ENCODE measurements around the gene EIF4G3. TPM values are rescaled to one million over a fixed set of nuclear protein-coding genes. Genes with fewer than 3 reads are reported as not detected.

Gene EIF4G3
- total RNA-seq, 4 donors from 2014 or later = 18.8 to 75.0 (median 34.9) TPM

GRCh38 chr1:20974951-20975350 is 201.7 kb downstream of the EIF4G3 start:
- intact Hi-C loops (cut with DNase I; ENCODE audit: low total_unique reads) = no loop called here
- TF ChIP-seq POLR2A (IDR thresholded peaks at IDR 0.05) = no peak
- TF ChIP-seq CTCF (IDR thresholded peaks at IDR 0.05) = no peak
- Histone ChIP-seq H3K27ac (no peak overlapping the region), H3K27me3 (no peaks in the 10 kb centered on the region), H3K4me1 (no peaks in the 10 kb centered on the region), H3K4me3 (no peak overlapping the region), H3K9me3 (no peaks in the 10 kb centered on the region), H3K36me3 (no peaks in the 10 kb centered on the region)
- no peak for DNase-seq

GRCh38 chr1:20974069-20974468 is 202.6 kb downstream of the EIF4G3 start:
- no peak overlapping the region for H3K4me3 ChIP-seq
- no peak for TF ChIP-seq CTCF (IDR thresholded peaks at IDR 0.05)
- no peak for TF ChIP-seq POLR2A (IDR thresholded peaks at IDR 0.05)
- intact Hi-C loops (cut with DNase I; ENCODE audit: low total_unique reads) = no loop called here
- H3K27me3 ChIP-seq = no peaks in the 10 kb centered on the region
- H3K9me3 ChIP-seq = no peaks in the 10 kb centered on the region
- H3K27ac ChIP-seq = no peak overlapping the region
- no peak for DNase-seq
- H3K36me3 ChIP-seq = no peaks in the 10 kb centered on the region
- no peaks in the 10 kb centered on the region for H3K4me1 ChIP-seq

GRCh38 chr1:20972855-20973254 is 203.8 kb downstream of the EIF4G3 start:
- Histone ChIP-seq H3K4me1 (no peaks in the 10 kb centered on the region), H3K27me3 (no peaks in the 10 kb centered on the region), H3K36me3 (no peaks in the 10 kb centered on the region), H3K27ac (no peak overlapping the region), H3K4me3 (no peak overlapping the region), H3K9me3 (no peaks in the 10 kb centered on the region)
- no peak for DNase-seq
- intact Hi-C loops (cut with DNase I; ENCODE audit: low total_unique reads) = no loop called here
- TF ChIP-seq POLR2A (IDR thresholded peaks at IDR 0.05) (no peak), CTCF (IDR thresholded peaks at IDR 0.05) (no peak)

GRCh38 chr1:20964540-20965484 is 211.9 kb downstream of the EIF4G3 start:
- intact Hi-C loops (cut with DNase I; ENCODE audit: low total_unique reads) = no loop called here
- no peak for TF ChIP-seq CTCF (IDR thresholded peaks at IDR 0.05)
- no peak for TF ChIP-seq POLR2A (IDR thresholded peaks at IDR 0.05)
- Histone ChIP-seq H3K27ac (no peak overlapping the region), H3K4me3 (no peak overlapping the region), H3K36me3 (no peaks in the 10 kb centered on the region), H3K27me3 (no peaks in the 10 kb centered on the region), H3K9me3 (no peaks in the 10 kb centered on the region), H3K4me1 (no peaks in the 10 kb centered on the region)
- DNase-seq = no peak

- TF ChIP-seq CTCF (IDR thresholded peaks at IDR 0.05) (no peak), POLR2A (IDR thresholded peaks at IDR 0.05) (no peak)
- H3K27ac ChIP-seq = no peak overlapping the region
- no peaks in the 10 kb centered on the region for H3K27me3 ChIP-seq
- intact Hi-C loops (cut with DNase I; ENCODE audit: low total_unique reads) = no loop called here
- H3K4me1 ChIP-seq = no peaks in the 10 kb centered on the region
- H3K9me3 ChIP-seq = no peaks in the 10 kb centered on the region
- no peaks in the 10 kb centered on the region for H3K36me3 ChIP-seq
- H3K4me3 ChIP-seq = no peak overlapping the region
- no peak for DNase-seq
These were observed 214.0 kb downstream of the EIF4G3 start for GRCh38 chr1:20962576-20963258.
